ENCODE measurements around the gene PDPR.

DNA sequence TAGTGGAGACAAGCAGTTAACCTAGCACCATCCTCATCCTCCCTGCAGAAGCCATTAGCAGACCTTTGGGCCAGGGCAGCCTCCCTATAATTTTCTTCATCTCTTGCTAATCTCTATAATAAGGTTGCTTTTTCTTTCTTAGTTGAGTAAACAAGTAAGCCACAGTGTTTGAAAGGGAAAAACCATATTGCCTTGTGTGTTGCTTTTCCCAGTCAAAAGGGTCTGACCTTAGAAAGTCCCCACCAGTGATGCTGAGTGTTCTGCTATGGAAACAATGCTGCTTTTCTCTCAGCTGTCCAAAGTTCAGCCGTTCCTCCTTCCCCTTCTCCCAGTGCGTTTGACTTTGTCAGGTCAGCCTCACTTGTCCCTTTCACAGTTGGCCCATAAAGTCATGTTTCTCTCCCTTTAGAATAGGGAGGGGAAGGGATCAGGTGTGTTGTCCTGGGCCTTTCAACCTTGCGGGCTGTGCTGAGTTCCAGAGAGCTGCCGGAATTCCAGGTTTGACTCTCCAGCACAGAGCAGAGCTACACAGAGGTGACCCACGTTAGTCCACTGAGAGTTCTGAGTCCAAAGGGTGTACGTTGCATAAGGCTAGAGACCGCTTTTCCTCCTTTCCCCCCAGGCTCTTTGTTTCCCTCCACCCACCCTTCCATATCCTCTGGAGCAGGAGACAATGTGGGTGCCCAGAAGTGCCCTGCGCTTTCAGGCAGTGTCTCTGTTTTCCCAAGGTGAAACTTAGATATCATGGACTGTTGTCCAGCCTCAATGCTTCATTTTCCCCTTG, 43.5 kb downstream of the PDPR start:
- TF ChIP-seq POLR2AphosphoS5 (IDR thresholded peaks at IDR 0.05; ENCODE audit: low read depth, low read length) (no peak), TAF1 (IDR thresholded peaks at IDR 0.05; ENCODE audit: borderline replicate concordance, insufficient read depth, low read length) (no peak), SIN3A (IDR thresholded peaks at IDR 0.05; ENCODE audit: borderline replicate concordance, insufficient read depth, low read length) (no peak), FOXP2 (optimal IDR thresholded peaks at IDR 0.05; ENCODE audit: borderline replicate concordance, extremely low read depth, extremely low read length, insufficient read depth) (no peak)
- TF ChIP-seq, protein P1, sequence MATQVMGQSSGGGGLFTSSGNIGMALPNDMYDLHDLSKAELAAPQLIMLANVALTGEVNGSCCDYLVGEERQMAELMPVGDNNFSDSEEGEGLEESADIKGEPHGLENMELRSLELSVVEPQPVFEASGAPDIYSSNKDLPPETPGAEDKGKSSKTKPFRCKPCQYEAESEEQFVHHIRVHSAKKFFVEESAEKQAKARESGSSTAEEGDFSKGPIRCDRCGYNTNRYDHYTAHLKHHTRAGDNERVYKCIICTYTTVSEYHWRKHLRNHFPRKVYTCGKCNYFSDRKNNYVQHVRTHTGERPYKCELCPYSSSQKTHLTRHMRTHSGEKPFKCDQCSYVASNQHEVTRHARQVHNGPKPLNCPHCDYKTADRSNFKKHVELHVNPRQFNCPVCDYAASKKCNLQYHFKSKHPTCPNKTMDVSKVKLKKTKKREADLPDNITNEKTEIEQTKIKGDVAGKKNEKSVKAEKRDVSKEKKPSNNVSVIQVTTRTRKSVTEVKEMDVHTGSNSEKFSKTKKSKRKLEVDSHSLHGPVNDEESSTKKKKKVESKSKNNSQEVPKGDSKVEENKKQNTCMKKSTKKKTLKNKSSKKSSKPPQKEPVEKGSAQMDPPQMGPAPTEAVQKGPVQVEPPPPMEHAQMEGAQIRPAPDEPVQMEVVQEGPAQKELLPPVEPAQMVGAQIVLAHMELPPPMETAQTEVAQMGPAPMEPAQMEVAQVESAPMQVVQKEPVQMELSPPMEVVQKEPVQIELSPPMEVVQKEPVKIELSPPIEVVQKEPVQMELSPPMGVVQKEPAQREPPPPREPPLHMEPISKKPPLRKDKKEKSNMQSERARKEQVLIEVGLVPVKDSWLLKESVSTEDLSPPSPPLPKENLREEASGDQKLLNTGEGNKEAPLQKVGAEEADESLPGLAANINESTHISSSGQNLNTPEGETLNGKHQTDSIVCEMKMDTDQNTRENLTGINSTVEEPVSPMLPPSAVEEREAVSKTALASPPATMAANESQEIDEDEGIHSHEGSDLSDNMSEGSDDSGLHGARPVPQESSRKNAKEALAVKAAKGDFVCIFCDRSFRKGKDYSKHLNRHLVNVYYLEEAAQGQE (IDR thresholded peaks at IDR 0.05; ENCODE audit: insufficient read depth in 1 of 2, low read depth in 2 of 2, low read length in 2 of 2) = no peak
